H9 (cell line): Measurements from ENCODE around the gene NME8. TPM values are rescaled to one million over a fixed set of nuclear protein-coding genes. Genes with fewer than 3 reads are reported as not detected.

Source experiments
- DNase-seq: peaks from one replicate; pipeline ENCODE4 v3.0.0-alpha.2; 2017
- H2AFZ ChIP-seq: one replicate; pipeline ENCODE4 v1.6.1; 2013; ENCODE audit warnings: mild to moderate bottlenecking, low read length, control low read depth, moderate library complexity
- H2AK5ac ChIP-seq: 2 replicates; pipeline ENCODE4 v1.6.1; 2013; ENCODE audit warnings: low read length, control low read depth, mixed read lengths; ENCODE audit not compliant: insufficient read length
- H2BK120ac ChIP-seq: one replicate; pipeline ENCODE4 v1.6.1; 2013; ENCODE audit warnings: low read depth, mild to moderate bottlenecking, low read length, control low read depth, inconsistent platforms; ENCODE audit not compliant: poor library complexity, severe bottlenecking
- H2BK12ac ChIP-seq: 2 replicates; pipeline ENCODE4 v1.6.1; 2013; ENCODE audit warnings: low read length, control low read depth, mixed read lengths, low read depth; ENCODE audit not compliant: insufficient read length
- H2BK15ac ChIP-seq: 2 replicates; pipeline ENCODE4 v1.6.1; 2013; ENCODE audit warnings: low read depth, low read length, control low read depth
- H2BK20ac ChIP-seq: one replicate; pipeline ENCODE4 v1.6.1; 2013; ENCODE audit warnings: low read depth, mild to moderate bottlenecking, low read length, control low read depth, inconsistent platforms; ENCODE audit not compliant: poor library complexity, severe bottlenecking
- H2BK5ac ChIP-seq: 2 replicates; pipeline ENCODE4 v1.6.1; 2013; ENCODE audit warnings: low read length, control low read depth, mixed read lengths; ENCODE audit not compliant: insufficient read length
- H3K14ac ChIP-seq: 2 replicates; pipeline ENCODE4 v1.6.1; 2013; ENCODE audit warnings: low read length, control low read depth; ENCODE audit not compliant: insufficient read depth
- H3K18ac ChIP-seq: 2 replicates; pipeline ENCODE4 v1.6.1; 2013; ENCODE audit warnings: low read depth, mild to moderate bottlenecking, mixed read lengths, low read length, control low read depth; ENCODE audit not compliant: insufficient read length
- H3K23ac ChIP-seq: 2 replicates; pipeline ENCODE4 v1.6.1; 2013; ENCODE audit warnings: low read length, control low read depth, mixed read lengths, low read depth; ENCODE audit not compliant: insufficient read length
- H3K23me2 ChIP-seq: 2 replicates; pipeline ENCODE4 v1.6.1; 2013; ENCODE audit warnings: low read depth, mild to moderate bottlenecking, mixed read lengths, low read length, control low read depth; ENCODE audit not compliant: insufficient read length, poor library complexity, severe bottlenecking
- H3K27ac ChIP-seq: 2 replicates; pipeline ENCODE4 v1.5.1; 2013; ENCODE audit warnings: low read length, control low read depth, mixed read lengths, low read depth; ENCODE audit not compliant: insufficient read length
- H3K27me3 ChIP-seq: 2 replicates; pipeline ENCODE4 v1.6.1; 2013; ENCODE audit warnings: low read length, control low read depth, inconsistent platforms; ENCODE audit not compliant: insufficient read depth
- H3K4ac ChIP-seq: 2 replicates; pipeline ENCODE4 v1.6.1; 2013; ENCODE audit warnings: low read depth, mild to moderate bottlenecking, control low read depth, inconsistent platforms, low read length, moderate library complexity
- H3K4me1 ChIP-seq: 2 replicates; pipeline ENCODE4 v1.6.1; 2013; ENCODE audit warnings: low read length, control low read depth, inconsistent platforms; ENCODE audit not compliant: insufficient read depth
- H3K4me2 ChIP-seq: 2 replicates; pipeline ENCODE4 v1.6.1; 2013; ENCODE audit warnings: low read length, control low read depth, mixed read lengths; ENCODE audit not compliant: insufficient read length, insufficient read depth
- H3K56ac ChIP-seq: 2 replicates; pipeline ENCODE4 v1.6.1; 2013; ENCODE audit warnings: low read depth, mild to moderate bottlenecking, mixed read lengths, low read length, control low read depth; ENCODE audit not compliant: insufficient read length
- H3K79me1 ChIP-seq: 2 replicates; pipeline ENCODE4 v1.6.1; 2013; ENCODE audit warnings: low read depth, mild to moderate bottlenecking, moderate library complexity, low read length, control low read depth, inconsistent platforms; ENCODE audit not compliant: insufficient read depth, poor library complexity, severe bottlenecking
- H3K79me2 ChIP-seq: 2 replicates; pipeline ENCODE4 v1.6.1; 2013; ENCODE audit warnings: low read length, control low read depth, inconsistent platforms; ENCODE audit not compliant: insufficient read depth
- H3K9ac ChIP-seq: 2 replicates; pipeline ENCODE4 v1.6.1; 2013; ENCODE audit warnings: low read length, control low read depth, mixed read lengths; ENCODE audit not compliant: insufficient read length; ENCODE audit errors: extremely low read depth
- H3K9me3 ChIP-seq: one replicate; pipeline ENCODE4 v1.6.1; 2013; ENCODE audit warnings: low read depth, low read length, inconsistent platforms; ENCODE audit not compliant: control insufficient read depth
- H3T11ph ChIP-seq: one replicate; pipeline ENCODE4 v1.6.1; 2013; ENCODE audit warnings: mild to moderate bottlenecking, low read length, control low read depth, inconsistent platforms
- H4K20me1 ChIP-seq: one replicate; pipeline ENCODE4 v1.6.1; 2013; ENCODE audit not compliant: control insufficient read depth, insufficient read length, insufficient read depth
- H4K5ac ChIP-seq: 2 replicates; pipeline ENCODE4 v1.6.1; 2013; ENCODE audit warnings: low read depth, mild to moderate bottlenecking, mixed read lengths, low read length, control low read depth; ENCODE audit not compliant: insufficient read length
- H4K8ac ChIP-seq: replicated peaks from 2 replicates; pipeline ENCODE4 v1.6.1; 2013; ENCODE audit warnings: low read length, control low read depth, mixed read lengths, low read depth; ENCODE audit not compliant: insufficient read length
- H4K91ac ChIP-seq: 2 replicates; pipeline ENCODE4 v1.6.1; 2013; ENCODE audit warnings: low read depth, mild to moderate bottlenecking, moderate library complexity, mixed read lengths, low read length, control low read depth; ENCODE audit not compliant: insufficient read length
- H3K27ac Mint-ChIP-seq, 3 experiments: 2 replicates in 2 of 3; 3 replicates in 1 of 3; pipeline ENCODE4 v1.8.0; 2020 to 2021; ENCODE audit warnings: mixed read lengths in 3 of 3, mild to moderate bottlenecking in 1 of 3, moderate library complexity in 1 of 3
- H3K27me3 Mint-ChIP-seq: 2 replicates; pipeline ENCODE4 v1.8.0; 2021; ENCODE audit warnings: low read depth, mild to moderate bottlenecking, moderate library complexity, mixed read lengths
- H3K36me3 Mint-ChIP-seq, 3 experiments: 2 replicates in 2 of 3; 3 replicates in 1 of 3; pipeline ENCODE4 v1.8.0; 2020 to 2021; ENCODE audit warnings: low read depth in 3 of 3, mixed read lengths in 3 of 3; ENCODE audit not compliant: insufficient read depth in 1 of 3
- H3K4me1 Mint-ChIP-seq, 2 experiments: 2 replicates each; pipeline ENCODE4 v1.8.0; 2020; ENCODE audit warnings: mixed read lengths in 2 of 2
- H3K4me3 Mint-ChIP-seq, 2 experiments: 2 replicates in 1 of 2; 3 replicates in 1 of 2; pipeline ENCODE4 v1.8.0; 2020 to 2021; ENCODE audit warnings: mild to moderate bottlenecking in 2 of 2, mixed read lengths in 2 of 2, moderate library complexity in 1 of 2
- H3K9me3 Mint-ChIP-seq, 2 experiments: 2 replicates in 1 of 2; 3 replicates in 1 of 2; pipeline ENCODE4 v1.8.0; 2020; ENCODE audit warnings: mild to moderate bottlenecking in 2 of 2, mixed read lengths in 2 of 2, moderate library complexity in 1 of 2
- WGBS: extraction: QIAGEN DNeasy Blood & Tissue Kit; methylation state at CpG from one replicate; pipeline ENCODE4 v1.1.7; 2013; ENCODE audit warnings: missing lambda C conversion rate, low lambda C conversion rate, mixed read lengths; ENCODE audit not compliant: insufficient read length; ENCODE audit errors: extremely low coverage; 5-methylcytosine and 5-hydroxymethylcytosine counted together
- total RNA-seq: library from RNA; stranded (reverse); gene quantifications from 2 replicates; pipeline ENCODE4 v1.2.1, GENCODE V29; 2021
- TF ChIP-seq, protein P1 (sequence below): fragments of 200-600 bp; sonication (generic); conservative IDR thresholded peaks from 3 replicates; pipeline ENCODE4 v1.8.0; 2021; ENCODE audit warnings: antibody characterized with exemption, mild to moderate bottlenecking

Gene NME8
- total RNA-seq, 1 experiment from 2014 or later: 0.33 TPM

DNA sequence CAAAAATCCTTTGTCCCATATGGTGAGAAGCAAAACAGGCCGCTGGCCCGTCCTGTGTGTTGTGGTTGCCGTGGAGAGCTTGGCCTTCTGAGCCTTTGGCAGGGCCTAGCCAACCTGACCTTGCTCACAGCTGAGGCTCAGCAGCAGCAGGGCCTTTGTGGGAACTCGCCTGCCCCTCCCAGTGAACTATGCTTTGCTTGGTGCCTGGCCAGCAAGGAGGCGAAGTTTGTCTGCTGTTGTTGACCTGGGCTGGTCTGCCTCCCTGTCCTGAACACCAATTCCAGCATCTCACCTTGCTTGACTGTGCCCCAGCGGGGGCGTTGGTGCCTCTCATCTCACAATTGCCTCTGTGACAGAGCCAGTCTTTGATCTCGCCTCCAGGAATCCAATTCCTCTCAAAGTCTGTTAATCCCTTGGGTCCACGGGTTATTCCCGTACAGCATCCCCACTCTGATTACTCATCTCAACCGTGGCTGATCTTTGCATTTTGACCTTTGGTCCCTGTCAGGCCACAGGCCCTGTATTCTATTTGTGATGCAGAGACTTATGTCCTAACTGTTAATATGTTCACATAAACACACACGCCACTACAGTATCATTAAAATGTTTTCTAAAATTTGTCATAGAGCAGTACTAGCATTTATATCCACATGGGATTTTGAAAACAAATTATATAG, 94.7 kb downstream of the NME8 start:
- H3K18ac ChIP-seq: peak overlapping the region; percentile 52
- no peak overlapping the region for H3K9ac ChIP-seq
- H3K56ac ChIP-seq: no peak overlapping the region
- peak; percentile 76 for DNase-seq
- no peak overlapping the region for H4K5ac ChIP-seq
- H3K9me3 Mint-ChIP-seq: no peaks in the 10 kb centered on the region
- TF ChIP-seq, protein P1, sequence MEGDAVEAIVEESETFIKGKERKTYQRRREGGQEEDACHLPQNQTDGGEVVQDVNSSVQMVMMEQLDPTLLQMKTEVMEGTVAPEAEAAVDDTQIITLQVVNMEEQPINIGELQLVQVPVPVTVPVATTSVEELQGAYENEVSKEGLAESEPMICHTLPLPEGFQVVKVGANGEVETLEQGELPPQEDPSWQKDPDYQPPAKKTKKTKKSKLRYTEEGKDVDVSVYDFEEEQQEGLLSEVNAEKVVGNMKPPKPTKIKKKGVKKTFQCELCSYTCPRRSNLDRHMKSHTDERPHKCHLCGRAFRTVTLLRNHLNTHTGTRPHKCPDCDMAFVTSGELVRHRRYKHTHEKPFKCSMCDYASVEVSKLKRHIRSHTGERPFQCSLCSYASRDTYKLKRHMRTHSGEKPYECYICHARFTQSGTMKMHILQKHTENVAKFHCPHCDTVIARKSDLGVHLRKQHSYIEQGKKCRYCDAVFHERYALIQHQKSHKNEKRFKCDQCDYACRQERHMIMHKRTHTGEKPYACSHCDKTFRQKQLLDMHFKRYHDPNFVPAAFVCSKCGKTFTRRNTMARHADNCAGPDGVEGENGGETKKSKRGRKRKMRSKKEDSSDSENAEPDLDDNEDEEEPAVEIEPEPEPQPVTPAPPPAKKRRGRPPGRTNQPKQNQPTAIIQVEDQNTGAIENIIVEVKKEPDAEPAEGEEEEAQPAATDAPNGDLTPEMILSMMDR: no peak
- peak overlapping the region; percentile 23 for H3K14ac ChIP-seq
- no peak overlapping the region for H2BK15ac ChIP-seq
- no peaks in the 10 kb centered on the region for H3K23me2 ChIP-seq
- no peak overlapping the region for H2AFZ ChIP-seq
- no peaks in the 10 kb centered on the region for H3K27me3 Mint-ChIP-seq
- no CpG with 5 or more reads among the region's 12 CpGs for WGBS
- H3K4ac ChIP-seq: no peak overlapping the region
- H3K36me3 Mint-ChIP-seq: no peaks in the 10 kb centered on the region
- no peak overlapping the region for H4K91ac ChIP-seq
- no peaks in the 10 kb centered on the region for H3K4me1 ChIP-seq
- no peak overlapping the region for H3K27ac ChIP-seq
- H3K79me2 ChIP-seq: no peaks in the 10 kb centered on the region
- H3K4me1 Mint-ChIP-seq: peaks cover 13 to 14% of the 10 kb centered on the region in 2 experiments
- no peak overlapping the region for H2BK120ac ChIP-seq
- no peak overlapping the region for H2BK12ac ChIP-seq
- no peak overlapping the region for H3K4me3 Mint-ChIP-seq
- no peak overlapping the region for H2AK5ac ChIP-seq
- H4K20me1 ChIP-seq: no peaks in the 10 kb centered on the region
- no peak overlapping the region for H2BK5ac ChIP-seq
- no peak overlapping the region for H2BK20ac ChIP-seq
- no peak overlapping the region for H3T11ph ChIP-seq
- H3K27me3 ChIP-seq: no peaks in the 10 kb centered on the region
- H3K9me3 ChIP-seq: no peaks in the 10 kb centered on the region
- no peak overlapping the region for H3K4me2 ChIP-seq
- peak overlapping the region in 2 of 3 experiments; percentile 1 to 7; a peak in 2 of 7 replicates for H3K27ac Mint-ChIP-seq
- no peak overlapping the region for H4K8ac ChIP-seq
- H3K23ac ChIP-seq: no peak overlapping the region
- no peaks in the 10 kb centered on the region for H3K79me1 ChIP-seq
